Ascending aorta (tissue), 2 donors: Measurements from ENCODE around the gene DDX60. TPM values are rescaled to one million over a fixed set of nuclear protein-coding genes. Genes with fewer than 3 reads are reported as not detected.

Source experiments
- DNase-seq, 2 donors: peaks; one replicate each; pipeline ENCODE4 v3.0.0-alpha.2; 2019; ENCODE audit warnings: low spot score in 2 of 2
- H3K27ac ChIP-seq, 2 donors: fragments of 200-600 bp; sonication (generic); one replicate each; pipeline ENCODE4 v1.5.1; 2016 to 2017; ENCODE audit warnings: mild to moderate bottlenecking in 1 of 2
- H3K27me3 ChIP-seq: fragments of 200-600 bp; sonication (generic); one replicate; pipeline ENCODE4 v1.5.1; 2017
- H3K36me3 ChIP-seq, 2 donors: fragments of 200-600 bp; sonication (generic); one replicate each; pipeline ENCODE4 v1.5.1; 2016
- H3K4me1 ChIP-seq, 2 donors: fragments of 200-600 bp; sonication (generic); one replicate each; pipeline ENCODE4 v1.5.1; 2016 to 2017; ENCODE audit warnings: mild to moderate bottlenecking in 1 of 2
- H3K4me3 ChIP-seq, 2 donors: fragments of 200-600 bp; sonication (generic); one replicate each; pipeline ENCODE4 v1.5.1; 2016 to 2017; ENCODE audit warnings: mild to moderate bottlenecking in 1 of 2
- H3K9me3 ChIP-seq, 2 donors: fragments of 200-600 bp; sonication (generic); one replicate each; pipeline ENCODE4 v1.5.1; 2016
- CTCF ChIP-seq, 3 experiments: fragments of 200-600 bp in 2 of 3; fragments of 450-650 bp in 1 of 3; sonication (generic) in 2 of 3; IDR thresholded peaks; one replicate each; pipeline ENCODE4 v1.5.1; 2016 to 2019; ENCODE audit warnings: antibody characterized with exemption in 3 of 3, mild to moderate bottlenecking in 1 of 3, moderate library complexity in 1 of 3
- intact Hi-C: fragments of 100-400 bp; cut with DNase I; formaldehyde crosslinking; loops from one replicate; pipeline ENCODE4 v1.15.1; 2023
- total RNA-seq: library from RNA; depleted of rRNA; stranded (reverse); fragments of >200 nt; gene quantifications from one replicate; pipeline ENCODE4 v1.1.0, GENCODE V29; 2016

The DDX60 gene
- total RNA-seq, result 15.3 TPM

- intact Hi-C loops, result loop anchor here (2.0 kb wide), 1 partner anchor 162 kb away; the partner anchor contains the start of gene DDX60L
- Histone ChIP-seq H3K4me3 (peak within 1 kb of the TSS; percentile 80 to 88), H3K27me3 (no peaks in the 10 kb centered on the region), H3K4me1 (peaks cover 0 to 7% of the 10 kb centered on the region in 2 donors), H3K9me3 (no peaks in the 10 kb centered on the region), H3K36me3 (no peaks in the 10 kb centered on the region), H3K27ac (peak within 1 kb of the TSS; percentile 89 to 91)
- peak in 2 of 3 experiments; percentile 38 to 50 for TF ChIP-seq CTCF (IDR thresholded peaks at IDR 0.05)
- DNase-seq, result peak; percentile 18 to 84
Measured at GRCh38 chr4:168318266-168318895, at the start of gene DDX60. DDX60 (minus strand) TSS chr4:168318752; CDS start chr4:168311259, 7,493 bp downstream.

- intact Hi-C loops, result no loop called here
- Histone ChIP-seq H3K27ac (no peak overlapping the region), H3K4me3 (no peak overlapping the region), H3K27me3 (no peaks in the 10 kb centered on the region), H3K9me3 (peaks cover 0 to 3% of the 10 kb centered on the region in 2 donors), H3K36me3 (no peaks in the 10 kb centered on the region), H3K4me1 (no peaks in the 10 kb centered on the region)
- DNase-seq, result no peak
- no peak for TF ChIP-seq CTCF (IDR thresholded peaks at IDR 0.05)
Measured at GRCh38 chr4:168367065-168367464, 48.5 kb upstream of the DDX60 start.

- Histone ChIP-seq H3K27me3 (no peaks in the 10 kb centered on the region), H3K4me3 (no peak overlapping the region), H3K4me1 (no peaks in the 10 kb centered on the region), H3K27ac (no peak overlapping the region), H3K36me3 (peaks cover 0 to 4% of the 10 kb centered on the region in 2 donors), H3K9me3 (no peaks in the 10 kb centered on the region)
- DNase-seq, result no peak
- intact Hi-C loops, result no loop called here
- TF ChIP-seq CTCF (IDR thresholded peaks at IDR 0.05), result no peak
Measured at GRCh38 chr4:168362025-168362401, 43.5 kb upstream of the DDX60 start.

GRCh38 chr4:168361365-168362024 is 42.9 kb upstream of the DDX60 start:
- H3K4me1 ChIP-seq, result no peaks in the 10 kb centered on the region
- DNase-seq, result no peak
- H3K27ac ChIP-seq, result no peak overlapping the region
- no peaks in the 10 kb centered on the region for H3K27me3 ChIP-seq
- no peak for TF ChIP-seq CTCF (IDR thresholded peaks at IDR 0.05)
- no peak overlapping the region for H3K4me3 ChIP-seq
- H3K36me3 ChIP-seq, result peaks cover 0 to 4% of the 10 kb centered on the region in 2 donors
- H3K9me3 ChIP-seq, result no peaks in the 10 kb centered on the region
- intact Hi-C loops, result no loop called here

- Histone ChIP-seq H3K4me1 (no peaks in the 10 kb centered on the region), H3K27ac (no peak overlapping the region), H3K27me3 (no peaks in the 10 kb centered on the region), H3K36me3 (peaks cover 0 to 4% of the 10 kb centered on the region in 2 donors), H3K9me3 (no peaks in the 10 kb centered on the region), H3K4me3 (no peak overlapping the region)
- TF ChIP-seq CTCF (IDR thresholded peaks at IDR 0.05), result no peak
- intact Hi-C loops, result no loop called here
- no peak for DNase-seq
Measured at GRCh38 chr4:168360271-168360670, 41.7 kb upstream of the DDX60 start.
